HUES64 (cell line): ENCODE results near the gene MAP6D1.
"Not testable (repeated sequence)": the region's sequence is repeated elsewhere in the genome, so short reads cannot be mapped to it uniquely, and the experiment has no call there.

Source experiments
- H3K27ac ChIP-seq: 2 replicates; pipeline ENCODE4 v1.7.0; 2013; ENCODE audit warnings: low read depth, low read length, inconsistent platforms
- H3K27me3 ChIP-seq: 2 replicates; pipeline ENCODE4 v1.6.1; 2013; ENCODE audit warnings: mild to moderate bottlenecking, low read length; ENCODE audit not compliant: insufficient read depth
- H3K36me3 ChIP-seq: 2 replicates; pipeline ENCODE4 v1.6.1; 2013; ENCODE audit warnings: mild to moderate bottlenecking, low read length; ENCODE audit not compliant: insufficient read depth
- H3K4me1 ChIP-seq: 2 replicates; pipeline ENCODE4 v1.6.1; 2013; ENCODE audit warnings: mild to moderate bottlenecking, low read length, moderate library complexity; ENCODE audit not compliant: insufficient read depth
- H3K4me3 ChIP-seq: 2 replicates; pipeline ENCODE4 v1.5.1; 2013; ENCODE audit warnings: mild to moderate bottlenecking, low read length, moderate library complexity
- H3K9ac ChIP-seq: 2 replicates; pipeline ENCODE4 v1.6.1; 2013; ENCODE audit warnings: mild to moderate bottlenecking, low read depth, low read length
- H3K9me3 ChIP-seq: 2 replicates; pipeline ENCODE4 v1.6.1; 2013; ENCODE audit warnings: low read depth, low read length; ENCODE audit not compliant: insufficient read depth
- WGBS: fragments of 150-250, 120-280 bp; methylation state at CpG from one replicate; pipeline ENCODE4 v1.1.7; 2013; ENCODE audit warnings: missing lambda C conversion rate; 5-methylcytosine and 5-hydroxymethylcytosine counted together

The MAP6D1 gene

GRCh38 chr3:183796372-183796771, 29.0 kb downstream of the MAP6D1 start:
- H3K9ac ChIP-seq, result no peak overlapping the region
- 96% methylated on average over 6 of the region's 6 CpGs for WGBS
- H3K4me1 ChIP-seq, result no peaks in the 10 kb centered on the region
- H3K9me3 ChIP-seq, result no peaks in the 10 kb centered on the region
- no peak overlapping the region for H3K4me3 ChIP-seq
- H3K27me3 ChIP-seq, result no peaks in the 10 kb centered on the region
- H3K27ac ChIP-seq, result no peak overlapping the region
- peaks cover 91% of the 10 kb centered on the region for H3K36me3 ChIP-seq

- no peak overlapping the region for H3K4me3 ChIP-seq
- H3K9ac ChIP-seq, result no peak overlapping the region
- H3K27me3 ChIP-seq, result no peaks in the 10 kb centered on the region
- H3K9me3 ChIP-seq, result no peaks in the 10 kb centered on the region
- 96% methylated on average over 4 of the region's 4 CpGs for WGBS
- H3K4me1 ChIP-seq, result no peaks in the 10 kb centered on the region
- no peak overlapping the region for H3K27ac ChIP-seq
- peaks cover 93% of the 10 kb centered on the region for H3K36me3 ChIP-seq
Observed at GRCh38 chr3:183794452-183794851, 30.9 kb downstream of the MAP6D1 start.

GRCh38 chr3:183792976-183793375, 32.4 kb downstream of the MAP6D1 start:
- H3K4me1 ChIP-seq, result no peaks in the 10 kb centered on the region
- WGBS, result 95% methylated on average over 5 of the region's 6 CpGs

GRCh38 chr3:183790700-183791099, 34.7 kb downstream of the MAP6D1 start:
- H3K9ac ChIP-seq, result no peak overlapping the region
- no peak overlapping the region for H3K27ac ChIP-seq
- H3K4me3 ChIP-seq, result no peak overlapping the region
- 97% methylated on average over 15 of the region's 16 CpGs for WGBS
- no peaks in the 10 kb centered on the region for H3K9me3 ChIP-seq
- H3K27me3 ChIP-seq, result no peaks in the 10 kb centered on the region
- H3K4me1 ChIP-seq, result no peaks in the 10 kb centered on the region
- H3K36me3 ChIP-seq, result peaks cover 93% of the 10 kb centered on the region

More at GRCh38 chr3:183792976-183793375, 32.4 kb downstream of the MAP6D1 start:
- Histone ChIP-seq H3K9me3 (no peaks in the 10 kb centered on the region), H3K27ac (no peak overlapping the region), H3K36me3 (peaks cover 90% of the 10 kb centered on the region), H3K27me3 (no peaks in the 10 kb centered on the region), H3K9ac (no peak overlapping the region), H3K4me3 (no peak overlapping the region)

- WGBS, result 96% methylated on average over 4 of the region's 4 CpGs
- peaks cover 95% of the 10 kb centered on the region for H3K36me3 ChIP-seq
Observed at GRCh38 chr3:183789826-183790225, 35.6 kb downstream of the MAP6D1 start.

GRCh38 chr3:183784503-183784902, 40.9 kb downstream of the MAP6D1 start:
- 97% methylated on average over 10 of the region's 10 CpGs for WGBS
- not testable (repeated sequence) for H3K4me3 ChIP-seq, H3K4me1 ChIP-seq, H3K9me3 ChIP-seq, H3K27me3 ChIP-seq, H3K27ac ChIP-seq, H3K9ac ChIP-seq
- H3K36me3 ChIP-seq, result peaks cover 90% of the 10 kb centered on the region

More at GRCh38 chr3:183789826-183790225, 35.6 kb downstream of the MAP6D1 start:
- Histone ChIP-seq H3K4me1 (no peaks in the 10 kb centered on the region), H3K27ac (no peak overlapping the region), H3K27me3 (no peaks in the 10 kb centered on the region), H3K4me3 (no peak overlapping the region), H3K9me3 (no peaks in the 10 kb centered on the region), H3K9ac (no peak overlapping the region)

- WGBS, result 99% methylated on average over 7 of the region's 7 CpGs
- H3K27me3 ChIP-seq, result no peaks in the 10 kb centered on the region
- no peak overlapping the region for H3K27ac ChIP-seq
- no peaks in the 10 kb centered on the region for H3K9me3 ChIP-seq
- H3K36me3 ChIP-seq, result peaks cover 93% of the 10 kb centered on the region
- no peaks in the 10 kb centered on the region for H3K4me1 ChIP-seq
- no peak overlapping the region for H3K4me3 ChIP-seq
- H3K9ac ChIP-seq, result no peak overlapping the region
Observed at GRCh38 chr3:183782576-183783276, 42.7 kb downstream of the MAP6D1 start.

GRCh38 chr3:183781246-183781645, 44.1 kb downstream of the MAP6D1 start:
- no peak overlapping the region for H3K9ac ChIP-seq
- H3K36me3 ChIP-seq, result peaks cover 93% of the 10 kb centered on the region
- WGBS, result 97% methylated on average over 6 of the region's 6 CpGs

GRCh38 chr3:183779896-183780465, 45.4 kb downstream of the MAP6D1 start:
- Histone ChIP-seq H3K27me3 (no peaks in the 10 kb centered on the region), H3K4me1 (no peaks in the 10 kb centered on the region), H3K4me3 (no peak overlapping the region), H3K27ac (no peak overlapping the region), H3K9me3 (no peaks in the 10 kb centered on the region), H3K9ac (no peak overlapping the region), H3K36me3 (peaks cover 95% of the 10 kb centered on the region)
- WGBS, result 98% methylated on average over 14 of the region's 14 CpGs

More at GRCh38 chr3:183781246-183781645, 44.1 kb downstream of the MAP6D1 start:
- no peaks in the 10 kb centered on the region for H3K9me3 ChIP-seq
- no peak overlapping the region for H3K27ac ChIP-seq
- H3K4me1 ChIP-seq, result no peaks in the 10 kb centered on the region
- no peaks in the 10 kb centered on the region for H3K27me3 ChIP-seq
- no peak overlapping the region for H3K4me3 ChIP-seq

- no peak overlapping the region for H3K4me3 ChIP-seq
- no peaks in the 10 kb centered on the region for H3K9me3 ChIP-seq
- H3K36me3 ChIP-seq, result peaks cover 96% of the 10 kb centered on the region
- H3K9ac ChIP-seq, result no peak overlapping the region
- H3K27me3 ChIP-seq, result no peaks in the 10 kb centered on the region
- no peak overlapping the region for H3K27ac ChIP-seq
- WGBS, result over 99% methylated on average over 4 of the region's 4 CpGs
- no peaks in the 10 kb centered on the region for H3K4me1 ChIP-seq
Observed at GRCh38 chr3:183777016-183777618, 48.3 kb downstream of the MAP6D1 start.

GRCh38 chr3:183776451-183776850, 48.9 kb downstream of the MAP6D1 start:
- peaks cover 96% of the 10 kb centered on the region for H3K36me3 ChIP-seq
- not testable (repeated sequence) for H3K4me3 ChIP-seq, H3K4me1 ChIP-seq, H3K27ac ChIP-seq, H3K9me3 ChIP-seq, H3K9ac ChIP-seq, H3K27me3 ChIP-seq
- 96% methylated on average over 5 of the region's 5 CpGs for WGBS
